ENCODE results near the gene NME9.

GRCh38 chr3:138371070-138371965 lies 41.7 kb upstream of the NME9 start:
- TF ChIP-seq, protein P1, sequence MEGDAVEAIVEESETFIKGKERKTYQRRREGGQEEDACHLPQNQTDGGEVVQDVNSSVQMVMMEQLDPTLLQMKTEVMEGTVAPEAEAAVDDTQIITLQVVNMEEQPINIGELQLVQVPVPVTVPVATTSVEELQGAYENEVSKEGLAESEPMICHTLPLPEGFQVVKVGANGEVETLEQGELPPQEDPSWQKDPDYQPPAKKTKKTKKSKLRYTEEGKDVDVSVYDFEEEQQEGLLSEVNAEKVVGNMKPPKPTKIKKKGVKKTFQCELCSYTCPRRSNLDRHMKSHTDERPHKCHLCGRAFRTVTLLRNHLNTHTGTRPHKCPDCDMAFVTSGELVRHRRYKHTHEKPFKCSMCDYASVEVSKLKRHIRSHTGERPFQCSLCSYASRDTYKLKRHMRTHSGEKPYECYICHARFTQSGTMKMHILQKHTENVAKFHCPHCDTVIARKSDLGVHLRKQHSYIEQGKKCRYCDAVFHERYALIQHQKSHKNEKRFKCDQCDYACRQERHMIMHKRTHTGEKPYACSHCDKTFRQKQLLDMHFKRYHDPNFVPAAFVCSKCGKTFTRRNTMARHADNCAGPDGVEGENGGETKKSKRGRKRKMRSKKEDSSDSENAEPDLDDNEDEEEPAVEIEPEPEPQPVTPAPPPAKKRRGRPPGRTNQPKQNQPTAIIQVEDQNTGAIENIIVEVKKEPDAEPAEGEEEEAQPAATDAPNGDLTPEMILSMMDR (IDR thresholded peaks at IDR 0.05), result peak in 1 of 12 donors; percentile 3
- TF ChIP-seq POLR2A (IDR thresholded peaks at IDR 0.05), result no peak
